Neural cell (in vitro differentiated cells): Measurements from ENCODE around the gene DDX19B. TPM values are rescaled to one million over a fixed set of nuclear protein-coding genes. Genes with fewer than 3 reads are reported as not detected.
A peak's percentile ranks its signal among the peaks of the same experiment; 100 is the strongest.
"Not testable (repeated sequence)": the region's sequence is repeated elsewhere in the genome, so short reads cannot be mapped to it uniquely, and the experiment has no call there.

Experiments used
- H2AFZ ChIP-seq: fragments of 200-600, 300-800 bp; sonication (generic), shearing (Covaris generic); 2 replicates; pipeline ENCODE4 v1.6.0; 2014; ENCODE audit warnings: low read depth, mild to moderate bottlenecking, antibody characterized with exemption, low read length, moderate library complexity
- H3F3A ChIP-seq: fragments of 200-600 bp; shearing (Covaris generic); 2 replicates; pipeline ENCODE4 v1.6.1; 2016; ENCODE audit warnings: mild to moderate bottlenecking, moderate library complexity, mixed read lengths, antibody characterized with exemption, low read length; ENCODE audit not compliant: insufficient read depth, poor library complexity, severe bottlenecking
- H3K27ac ChIP-seq: fragments of 200-600, 300-800 bp; sonication (generic), shearing (Covaris generic); 2 replicates; pipeline ENCODE4 v1.5.1; 2014; ENCODE audit warnings: mild to moderate bottlenecking, low read length, moderate library complexity
- H3K27me3 ChIP-seq: fragments of 300-800, 200-600 bp; sonication (generic), shearing (Covaris generic); 2 replicates; pipeline ENCODE4 v1.6.0; 2014; ENCODE audit warnings: mild to moderate bottlenecking, low read depth, low read length, moderate library complexity; ENCODE audit not compliant: insufficient read depth
- H3K36me3 ChIP-seq: fragments of 300-800, 200-600 bp; sonication (generic), shearing (Covaris generic); 2 replicates; pipeline ENCODE4 v1.5.1; 2014; ENCODE audit warnings: mild to moderate bottlenecking, antibody characterized with exemption, low read length, moderate library complexity; ENCODE audit not compliant: insufficient read depth
- H3K4me2 ChIP-seq: fragments of 300-800, 200-600 bp; sonication (generic), shearing (Covaris generic); 2 replicates; pipeline ENCODE4 v1.6.0; 2014; ENCODE audit warnings: mild to moderate bottlenecking, low read length
- H3K4me3 ChIP-seq: fragments of 300-800, 200-600 bp; sonication (generic), shearing (Covaris generic); 2 replicates; pipeline ENCODE4 v1.5.1; 2014; ENCODE audit warnings: mild to moderate bottlenecking, low read length, moderate library complexity
- H3K79me2 ChIP-seq: fragments of 200-600 bp; shearing (Covaris generic); replicated peaks from 2 replicates; pipeline ENCODE4 v1.6.0; 2014; ENCODE audit warnings: mild to moderate bottlenecking, low read length, moderate library complexity; ENCODE audit not compliant: insufficient read depth
- H3K9ac ChIP-seq: fragments of 300-800, 200-600 bp; sonication (generic), shearing (Covaris generic); 2 replicates; pipeline ENCODE4 v1.6.1; 2016; ENCODE audit warnings: mild to moderate bottlenecking, low read length, mixed read lengths
- H3K9me2 ChIP-seq: fragments of 200-600 bp; shearing (Covaris generic); 2 replicates; pipeline ENCODE4 v1.6.1; 2016; ENCODE audit warnings: mild to moderate bottlenecking, low read length, mixed read lengths; ENCODE audit not compliant: insufficient read depth
- H3K9me3 ChIP-seq: fragments of 200-600, 300-800 bp; sonication (generic), shearing (Covaris generic); 2 replicates; pipeline ENCODE4 v1.6.1; 2016; ENCODE audit warnings: mild to moderate bottlenecking, mixed run types, low read length, moderate library complexity, mixed read lengths
- H4K20me1 ChIP-seq: fragments of 200-600 bp; shearing (Covaris generic); 2 replicates; pipeline ENCODE4 v1.6.1; 2016; ENCODE audit warnings: mild to moderate bottlenecking, mixed run types; ENCODE audit not compliant: insufficient read depth
- CTCF ChIP-seq: fragments of 450-650 bp; IDR thresholded peaks from 2 replicates; pipeline ENCODE4 v1.5.1; 2014; ENCODE audit warnings: antibody characterized with exemption, mild to moderate bottlenecking, moderate library complexity; ENCODE audit not compliant: poor library complexity, severe bottlenecking
- EP300 ChIP-seq: fragments of 450-650 bp; conservative IDR thresholded peaks from 2 replicates; pipeline ENCODE4 v1.6.1; 2014; ENCODE audit warnings: antibody characterized with exemption, mild to moderate bottlenecking, moderate library complexity; ENCODE audit not compliant: poor library complexity, severe bottlenecking
- EZH2 ChIP-seq: fragments of 200-600, 300-800 bp; shearing (Covaris generic), sonication (generic); IDR thresholded peaks from 2 replicates; pipeline ENCODE4 v1.6.1; 2014; ENCODE audit warnings: antibody characterized with exemption, low read length, borderline replicate concordance, mild to moderate bottlenecking; ENCODE audit not compliant: insufficient read depth, poor library complexity, severe bottlenecking
- MXI1 ChIP-seq: fragments of 450-650 bp; conservative IDR thresholded peaks from 2 replicates; pipeline ENCODE4 v1.6.1; 2014; ENCODE audit warnings: antibody characterized with exemption, mild to moderate bottlenecking; ENCODE audit not compliant: poor library complexity, severe bottlenecking
- POLR2AphosphoS5 ChIP-seq: IDR thresholded peaks from 2 replicates; pipeline ENCODE4 v1.6.1; 2012
- RAD21 ChIP-seq: fragments of 450-650 bp; conservative IDR thresholded peaks from 2 replicates; pipeline ENCODE4 v1.6.1; 2014; ENCODE audit warnings: antibody characterized with exemption, mild to moderate bottlenecking, moderate library complexity
- REST ChIP-seq: IDR thresholded peaks from 2 replicates; pipeline ENCODE4 v1.6.1; 2012; ENCODE audit warnings: borderline replicate concordance
- SMC3 ChIP-seq: fragments of 450-650 bp; conservative IDR thresholded peaks from 2 replicates; pipeline ENCODE4 v1.6.1; 2014; ENCODE audit warnings: antibody characterized with exemption, mild to moderate bottlenecking, moderate library complexity; ENCODE audit not compliant: poor library complexity
- TAF1 ChIP-seq: IDR thresholded peaks from 2 replicates; pipeline ENCODE4 v1.6.1; 2012; ENCODE audit warnings: low read depth
- polyA plus RNA-seq: library from polyadenylated mRNA; depleted of rRNA; stranded (reverse); fragments of >200 nt; gene quantifications from 2 replicates; pipeline ENCODE4 v1.2.3, GENCODE V29; 2014

DDX19B gene
- polyA plus RNA-seq, 1 donor from 2014 or later: 47.8 TPM

DNA sequence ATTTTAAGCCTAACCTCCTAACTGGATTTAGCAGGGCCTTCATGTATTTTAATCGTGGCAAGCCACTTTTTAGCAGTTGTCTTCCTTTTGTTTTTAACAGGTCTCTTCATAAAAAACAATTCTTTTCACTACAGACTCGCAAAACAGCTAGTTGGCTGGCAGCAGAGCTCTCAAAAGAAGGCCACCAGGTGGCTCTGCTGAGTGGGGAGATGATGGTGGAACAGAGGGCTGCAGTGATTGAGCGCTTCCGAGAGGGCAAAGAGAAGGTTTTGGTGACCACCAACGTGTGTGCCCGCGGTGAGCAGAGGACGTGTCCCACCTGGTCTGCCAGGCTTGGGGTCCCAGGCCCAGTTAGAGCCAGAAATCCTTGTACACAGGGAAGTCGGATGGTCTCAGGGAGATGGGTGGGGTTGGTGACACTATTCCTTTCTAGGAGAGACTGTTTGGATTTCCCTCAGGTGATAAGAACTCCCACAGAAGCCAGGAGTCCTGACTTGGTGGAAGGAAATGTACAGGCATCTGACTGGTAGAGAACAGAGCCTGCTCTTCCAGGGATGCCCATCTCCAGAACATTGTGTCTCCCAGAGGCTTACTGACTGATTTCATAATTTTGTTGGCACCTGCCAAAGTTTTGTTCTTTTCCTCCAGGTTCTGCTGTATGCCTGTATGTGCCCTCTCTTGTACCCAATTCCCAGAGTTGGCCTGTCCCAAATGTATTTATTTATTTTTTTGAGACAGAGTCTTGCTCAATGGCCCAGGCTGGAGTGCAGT, 32.8 kb downstream of the DDX19B start:
- Histone ChIP-seq H3F3A (no peaks in the 10 kb centered on the region), H3K9ac (no peak overlapping the region), H3K36me3 (no peaks in the 10 kb centered on the region), H3K4me3 (no peak overlapping the region), H3K4me2 (no peak overlapping the region), H3K9me3 (no peaks in the 10 kb centered on the region), H3K79me2 (no peaks in the 10 kb centered on the region), H4K20me1 (no peaks in the 10 kb centered on the region), H3K27me3 (no peaks in the 10 kb centered on the region), H2AFZ (no peak overlapping the region), H3K9me2 (no peaks in the 10 kb centered on the region), H3K27ac (no peak overlapping the region)
- no peak for TF ChIP-seq REST
- TF ChIP-seq POLR2AphosphoS5: no peak
- TF ChIP-seq MXI1: no peak
- TF ChIP-seq SMC3: peak; percentile 67
- TF ChIP-seq EP300: no peak
- TF ChIP-seq RAD21: peak; percentile 28
- TF ChIP-seq CTCF: peak; percentile 59
- no peak for TF ChIP-seq TAF1
- no peak for TF ChIP-seq EZH2

DNA sequence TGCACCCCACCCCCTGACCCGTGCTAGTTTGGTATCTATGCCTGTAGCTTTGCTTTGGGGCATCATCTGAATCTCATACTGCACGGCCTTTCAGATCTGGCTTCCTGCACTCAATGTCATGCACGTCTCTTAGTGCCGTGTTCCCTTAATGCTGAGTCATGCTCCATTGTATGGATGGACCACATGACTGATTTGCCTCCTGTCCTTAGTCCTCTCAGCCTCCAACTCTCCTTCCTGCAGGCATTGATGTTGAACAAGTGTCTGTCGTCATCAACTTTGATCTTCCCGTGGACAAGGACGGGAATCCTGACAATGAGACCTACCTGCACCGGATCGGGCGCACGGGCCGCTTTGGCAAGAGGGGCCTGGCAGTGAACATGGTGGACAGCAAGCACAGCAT, 33.7 kb downstream of the DDX19B start:
- H3K36me3 ChIP-seq, H3K27me3 ChIP-seq, H3K4me2 ChIP-seq, H3K27ac ChIP-seq, H3K9me2 ChIP-seq, H3K9me3 ChIP-seq, H3K4me3 ChIP-seq, H4K20me1 ChIP-seq, H3K9ac ChIP-seq, H3K79me2 ChIP-seq, H3F3A ChIP-seq, H2AFZ ChIP-seq: not testable (repeated sequence)
